ENCODE results near the gene RTN4.

GRCh38 chr2:54969940-54970338 lies 80.3 kb downstream of the RTN4 start:
- TF ChIP-seq, protein P1, sequence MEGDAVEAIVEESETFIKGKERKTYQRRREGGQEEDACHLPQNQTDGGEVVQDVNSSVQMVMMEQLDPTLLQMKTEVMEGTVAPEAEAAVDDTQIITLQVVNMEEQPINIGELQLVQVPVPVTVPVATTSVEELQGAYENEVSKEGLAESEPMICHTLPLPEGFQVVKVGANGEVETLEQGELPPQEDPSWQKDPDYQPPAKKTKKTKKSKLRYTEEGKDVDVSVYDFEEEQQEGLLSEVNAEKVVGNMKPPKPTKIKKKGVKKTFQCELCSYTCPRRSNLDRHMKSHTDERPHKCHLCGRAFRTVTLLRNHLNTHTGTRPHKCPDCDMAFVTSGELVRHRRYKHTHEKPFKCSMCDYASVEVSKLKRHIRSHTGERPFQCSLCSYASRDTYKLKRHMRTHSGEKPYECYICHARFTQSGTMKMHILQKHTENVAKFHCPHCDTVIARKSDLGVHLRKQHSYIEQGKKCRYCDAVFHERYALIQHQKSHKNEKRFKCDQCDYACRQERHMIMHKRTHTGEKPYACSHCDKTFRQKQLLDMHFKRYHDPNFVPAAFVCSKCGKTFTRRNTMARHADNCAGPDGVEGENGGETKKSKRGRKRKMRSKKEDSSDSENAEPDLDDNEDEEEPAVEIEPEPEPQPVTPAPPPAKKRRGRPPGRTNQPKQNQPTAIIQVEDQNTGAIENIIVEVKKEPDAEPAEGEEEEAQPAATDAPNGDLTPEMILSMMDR (IDR thresholded peaks at IDR 0.05): no peak
- TF ChIP-seq POLR2AphosphoS5 (IDR thresholded peaks at IDR 0.05; ENCODE audit: low read depth, low read length): no peak
- TF ChIP-seq SIN3A (IDR thresholded peaks at IDR 0.05; ENCODE audit: borderline replicate concordance, insufficient read depth, low read depth, low read length): no peak
- TF ChIP-seq, protein P2, sequence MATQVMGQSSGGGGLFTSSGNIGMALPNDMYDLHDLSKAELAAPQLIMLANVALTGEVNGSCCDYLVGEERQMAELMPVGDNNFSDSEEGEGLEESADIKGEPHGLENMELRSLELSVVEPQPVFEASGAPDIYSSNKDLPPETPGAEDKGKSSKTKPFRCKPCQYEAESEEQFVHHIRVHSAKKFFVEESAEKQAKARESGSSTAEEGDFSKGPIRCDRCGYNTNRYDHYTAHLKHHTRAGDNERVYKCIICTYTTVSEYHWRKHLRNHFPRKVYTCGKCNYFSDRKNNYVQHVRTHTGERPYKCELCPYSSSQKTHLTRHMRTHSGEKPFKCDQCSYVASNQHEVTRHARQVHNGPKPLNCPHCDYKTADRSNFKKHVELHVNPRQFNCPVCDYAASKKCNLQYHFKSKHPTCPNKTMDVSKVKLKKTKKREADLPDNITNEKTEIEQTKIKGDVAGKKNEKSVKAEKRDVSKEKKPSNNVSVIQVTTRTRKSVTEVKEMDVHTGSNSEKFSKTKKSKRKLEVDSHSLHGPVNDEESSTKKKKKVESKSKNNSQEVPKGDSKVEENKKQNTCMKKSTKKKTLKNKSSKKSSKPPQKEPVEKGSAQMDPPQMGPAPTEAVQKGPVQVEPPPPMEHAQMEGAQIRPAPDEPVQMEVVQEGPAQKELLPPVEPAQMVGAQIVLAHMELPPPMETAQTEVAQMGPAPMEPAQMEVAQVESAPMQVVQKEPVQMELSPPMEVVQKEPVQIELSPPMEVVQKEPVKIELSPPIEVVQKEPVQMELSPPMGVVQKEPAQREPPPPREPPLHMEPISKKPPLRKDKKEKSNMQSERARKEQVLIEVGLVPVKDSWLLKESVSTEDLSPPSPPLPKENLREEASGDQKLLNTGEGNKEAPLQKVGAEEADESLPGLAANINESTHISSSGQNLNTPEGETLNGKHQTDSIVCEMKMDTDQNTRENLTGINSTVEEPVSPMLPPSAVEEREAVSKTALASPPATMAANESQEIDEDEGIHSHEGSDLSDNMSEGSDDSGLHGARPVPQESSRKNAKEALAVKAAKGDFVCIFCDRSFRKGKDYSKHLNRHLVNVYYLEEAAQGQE (IDR thresholded peaks at IDR 0.05; ENCODE audit: insufficient read depth in 1 of 2, low read depth in 2 of 2, low read length in 1 of 2): no peak
- no peak for TF ChIP-seq TCF7L2 (IDR thresholded peaks at IDR 0.05; ENCODE audit: low read depth, low read length)

All from Panc1 (cell line).